Type B pancreatic cell (in vitro differentiated cells): Measurements from ENCODE around the gene GBP7. TPM values are rescaled to one million over a fixed set of nuclear protein-coding genes. Genes with fewer than 3 reads are reported as not detected.

Experiments
- DNase-seq: peaks from one replicate; pipeline ENCODE4 v3.0.0; 2021; ENCODE audit warnings: mixed read lengths; ENCODE audit not compliant: unreplicated experiment; ENCODE audit errors: extremely low spot score
- H3K27ac Mint-ChIP-seq: 2 replicates; pipeline ENCODE4 v1.8.0; 2021; ENCODE audit warnings: mild to moderate bottlenecking, mixed read lengths
- H3K27me3 Mint-ChIP-seq: 2 replicates; pipeline ENCODE4 v1.8.0; 2021; ENCODE audit warnings: mixed read lengths
- H3K36me3 Mint-ChIP-seq: 2 replicates; pipeline ENCODE4 v1.8.0; 2021; ENCODE audit warnings: mixed read lengths
- H3K4me1 Mint-ChIP-seq: one replicate; pipeline ENCODE4 v1.8.0; 2021; ENCODE audit warnings: mixed read lengths; ENCODE audit not compliant: unreplicated experiment
- H3K4me3 Mint-ChIP-seq: 2 replicates; pipeline ENCODE4 v1.8.0; 2021; ENCODE audit warnings: mild to moderate bottlenecking, mixed read lengths
- H3K9me3 Mint-ChIP-seq: 2 replicates; pipeline ENCODE4 v1.8.0; 2021; ENCODE audit warnings: mixed read lengths
- CTCF ChIP-seq: fragments of 200-600 bp; sonication (generic); conservative IDR thresholded peaks from 2 replicates; pipeline ENCODE4 v1.5.0; 2021; ENCODE audit warnings: antibody characterized with exemption, mild to moderate bottlenecking
- total RNA-seq: library from RNA; stranded (reverse); gene quantifications from 2 replicates; pipeline ENCODE4 v1.2.1, GENCODE V29; 2021; ENCODE audit warnings: low replicate concordance

The GBP7 gene
- total RNA-seq, 1 donor from 2014 or later: not detected

DNA sequence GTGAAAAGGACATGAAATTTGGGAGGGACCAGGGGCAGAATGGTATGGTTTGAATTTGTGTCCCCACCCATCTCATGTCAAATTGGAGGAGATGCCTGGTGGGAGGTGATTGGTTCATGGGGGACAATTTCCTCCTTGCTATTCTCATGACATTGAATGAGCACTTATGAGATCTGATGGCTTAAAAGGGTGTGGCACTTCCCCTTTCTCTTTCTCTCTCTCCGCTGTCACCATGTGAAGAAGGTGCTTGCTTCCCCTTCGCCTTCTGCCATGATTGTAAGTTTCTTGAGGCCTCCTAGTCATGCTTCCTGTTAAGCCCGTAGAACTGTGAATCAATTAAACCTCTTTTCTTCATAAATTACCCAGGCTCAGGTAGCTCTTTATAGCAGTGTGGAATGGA is 30.6 kb upstream of the GBP7 start:
- peaks cover 5% of the 10 kb centered on the region for H3K9me3 Mint-ChIP-seq
- no peak for TF ChIP-seq CTCF
- peaks cover 2% of the 10 kb centered on the region for H3K4me1 Mint-ChIP-seq
- H3K4me3 Mint-ChIP-seq: no peak overlapping the region
- no peaks in the 10 kb centered on the region for H3K27me3 Mint-ChIP-seq
- no peak overlapping the region for H3K27ac Mint-ChIP-seq
- no peak for DNase-seq
- no peaks in the 10 kb centered on the region for H3K36me3 Mint-ChIP-seq

DNA sequence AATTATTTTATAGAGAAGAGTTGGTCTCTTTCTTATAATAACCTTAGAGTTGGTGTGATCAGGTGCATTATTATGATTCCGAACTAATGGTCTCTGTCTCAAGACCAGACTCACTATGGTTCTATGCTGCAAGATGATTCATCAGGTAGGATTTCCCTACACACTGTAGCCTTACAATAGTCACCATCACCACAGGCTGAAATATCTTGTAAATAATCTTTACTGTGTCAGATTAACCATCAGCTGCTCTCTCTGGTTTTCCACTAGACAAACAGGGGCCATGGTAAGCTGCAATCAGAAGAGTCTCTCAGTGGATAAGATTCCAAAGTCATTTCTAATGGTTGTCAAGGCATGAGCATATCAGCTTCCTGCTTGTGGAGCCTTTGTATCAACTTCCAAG is 27.4 kb upstream of the GBP7 start:
- no peak overlapping the region for H3K27ac Mint-ChIP-seq
- no peaks in the 10 kb centered on the region for H3K9me3 Mint-ChIP-seq
- H3K4me1 Mint-ChIP-seq: peaks cover 13% of the 10 kb centered on the region
- no peaks in the 10 kb centered on the region for H3K36me3 Mint-ChIP-seq
- H3K27me3 Mint-ChIP-seq: peaks cover 1% of the 10 kb centered on the region
- H3K4me3 Mint-ChIP-seq: no peak overlapping the region
- no peak for TF ChIP-seq CTCF
- no peak for DNase-seq

DNA sequence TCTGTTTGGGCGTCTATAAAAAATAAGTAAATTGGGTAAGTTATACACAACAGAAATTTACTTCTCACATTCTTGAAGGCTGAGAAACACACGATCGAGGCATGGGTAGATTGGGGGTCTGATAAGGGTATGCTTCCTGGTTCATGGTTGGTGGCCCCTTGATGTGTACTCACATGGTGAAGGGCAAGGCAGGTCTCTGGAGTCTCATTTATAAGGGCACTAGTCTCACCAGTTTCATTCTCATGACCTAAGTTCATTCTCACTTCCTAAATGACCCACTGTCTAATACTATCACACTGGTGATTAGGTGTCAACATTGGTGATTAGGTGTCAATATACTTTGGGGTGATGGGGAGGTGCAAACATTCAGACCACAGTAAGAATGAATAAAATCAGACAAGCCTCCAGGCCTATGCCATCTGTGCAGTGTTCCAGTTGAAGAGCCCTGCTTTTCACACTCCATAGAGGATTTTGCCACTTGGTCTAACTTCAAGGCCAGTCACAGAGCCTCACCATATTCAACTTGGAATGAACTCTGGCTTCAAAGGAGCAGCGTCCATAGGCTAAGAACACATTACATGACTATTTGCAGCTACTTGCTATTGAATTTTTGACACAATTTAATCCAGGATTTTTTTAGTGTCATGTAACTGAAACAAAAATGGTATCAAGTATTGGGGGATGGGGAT is 25.4 kb upstream of the GBP7 start:
- Mint-ChIP-seq H3K4me1 (peaks cover 15% of the 10 kb centered on the region), H3K9me3 (no peaks in the 10 kb centered on the region), H3K27me3 (peaks cover 6% of the 10 kb centered on the region), H3K36me3 (no peaks in the 10 kb centered on the region), H3K4me3 (no peak overlapping the region), H3K27ac (no peak overlapping the region)
- no peak for DNase-seq
- TF ChIP-seq CTCF: no peak

DNA sequence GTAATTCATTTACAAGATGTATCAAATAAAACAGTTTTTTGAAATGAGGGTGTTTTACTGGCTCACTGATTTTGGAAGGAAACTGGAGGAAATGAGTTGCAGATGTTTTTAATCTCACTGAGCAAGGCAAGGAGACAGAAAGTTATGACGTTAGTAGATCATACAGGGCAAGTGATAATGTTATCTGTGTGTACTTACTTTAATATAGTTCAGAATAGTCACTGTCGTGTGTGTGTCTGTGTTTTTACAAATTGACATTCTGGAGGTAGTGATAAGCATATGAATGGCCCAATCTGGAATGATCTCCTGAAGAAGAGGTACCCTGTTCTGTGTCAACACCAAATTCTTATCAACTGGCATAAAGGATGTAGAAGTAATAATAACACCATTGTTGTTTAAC is 24.9 kb upstream of the GBP7 start:
- H3K36me3 Mint-ChIP-seq: no peaks in the 10 kb centered on the region
- TF ChIP-seq CTCF: no peak
- H3K4me1 Mint-ChIP-seq: peaks cover 15% of the 10 kb centered on the region
- H3K4me3 Mint-ChIP-seq: no peak overlapping the region
- no peak overlapping the region for H3K27ac Mint-ChIP-seq
- peaks cover 6% of the 10 kb centered on the region for H3K27me3 Mint-ChIP-seq
- no peak for DNase-seq
- H3K9me3 Mint-ChIP-seq: no peaks in the 10 kb centered on the region

DNA sequence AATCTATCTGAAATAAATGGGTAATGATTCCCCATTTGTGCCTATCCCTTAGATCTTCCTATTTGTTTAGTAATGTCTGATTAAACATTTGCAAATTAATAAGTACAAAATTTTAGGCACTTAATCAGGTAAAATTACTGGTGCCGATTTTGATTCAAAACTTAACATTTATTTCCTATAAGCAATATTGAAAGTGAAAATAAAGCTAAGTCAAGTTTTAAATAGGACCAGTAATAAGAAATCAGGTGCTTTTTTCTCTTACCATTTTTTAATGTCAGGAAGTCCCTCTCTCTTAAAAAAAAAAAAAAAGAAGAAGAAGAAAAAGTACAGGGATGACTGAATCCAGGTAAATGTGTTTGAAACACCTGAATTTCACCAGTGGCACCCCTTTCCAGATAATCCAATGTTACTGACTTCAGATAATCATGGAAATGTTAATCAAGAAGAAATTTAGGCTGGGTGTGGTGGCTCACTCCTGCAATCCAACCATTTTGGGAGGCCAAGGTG is 23.8 kb upstream of the GBP7 start:
- peaks cover 6% of the 10 kb centered on the region for H3K27me3 Mint-ChIP-seq
- no peaks in the 10 kb centered on the region for H3K9me3 Mint-ChIP-seq
- H3K4me3 Mint-ChIP-seq: no peak overlapping the region
- no peaks in the 10 kb centered on the region for H3K36me3 Mint-ChIP-seq
- DNase-seq: no peak
- TF ChIP-seq CTCF: no peak
- no peak overlapping the region for H3K27ac Mint-ChIP-seq
- H3K4me1 Mint-ChIP-seq: peaks cover 15% of the 10 kb centered on the region
